GM23338 (cell line): Measurements from ENCODE around the gene ZNF22.

ENCODE experiments used
- CREB1 ChIP-seq: fragments of 250-450 bp; sonication (Bioruptor Pico); IDR thresholded peaks from 2 replicates; pipeline ENCODE4 v1.5.0; 2020; ENCODE audit warnings: low read depth, mild to moderate bottlenecking, moderate library complexity
- CTCF ChIP-seq, 2 experiments: fragments of 200-600 bp in 1 of 2; sonication (generic) in 1 of 2; conservative IDR thresholded peaks; 2 replicates each; pipeline versions ENCODE4 v1.5.1 to v1.6.1; 2016 to 2017; ENCODE audit warnings: antibody characterized with exemption in 2 of 2, low read depth in 2 of 2, mild to moderate bottlenecking in 2 of 2, moderate library complexity in 1 of 2
- ETS1 ChIP-seq: IDR thresholded peaks from 2 replicates; pipeline ENCODE4 v1.6.1; 2016; ENCODE audit warnings: antibody characterized with exemption
- EZH2 ChIP-seq: fragments of 200-600 bp; sonication (generic); IDR thresholded peaks from one replicate; pipeline ENCODE4 v1.8.0; 2017; ENCODE audit warnings: antibody characterized with exemption, mild to moderate bottlenecking, low read depth; ENCODE audit not compliant: unreplicated experiment
- EZH2phosphoT487 ChIP-seq: fragments of 200-600 bp; sonication (generic); IDR thresholded peaks from one replicate; pipeline ENCODE4 v1.8.1; 2018; ENCODE audit warnings: antibody characterized with exemption; ENCODE audit not compliant: unreplicated experiment
- JUNB ChIP-seq: IDR thresholded peaks from one replicate; pipeline ENCODE4 v1.6.1; 2016; ENCODE audit warnings: antibody characterized with exemption; ENCODE audit not compliant: unreplicated experiment
- NANOG ChIP-seq: IDR thresholded peaks from 2 replicates; pipeline ENCODE4 v1.6.1; 2016; ENCODE audit warnings: antibody characterized with exemption, borderline replicate concordance
- POLR2AphosphoS5 ChIP-seq: IDR thresholded peaks from 2 replicates; pipeline ENCODE4 v1.6.1; 2016; ENCODE audit warnings: antibody characterized with exemption, low read depth
- REST ChIP-seq: IDR thresholded peaks from one replicate; pipeline ENCODE4 v1.6.1; 2018; ENCODE audit warnings: antibody characterized with exemption; ENCODE audit not compliant: unreplicated experiment
- STAT1 ChIP-seq: IDR thresholded peaks from one replicate; pipeline ENCODE4 v1.6.1; 2016; ENCODE audit warnings: antibody characterized with exemption; ENCODE audit not compliant: unreplicated experiment
- ZNF114 ChIP-seq: fragments of 250-450 bp; sonication (Bioruptor Pico); IDR thresholded peaks from 2 replicates; pipeline ENCODE4 v1.5.0; 2020; ENCODE audit warnings: mild to moderate bottlenecking, moderate library complexity

GRCh38 chr10:44993922-44994751 is 6.6 kb upstream of the ZNF22 start:
- no peak for TF ChIP-seq CREB1
- peak in 1 of 2 experiments; percentile 37; a peak in 2 of 4 replicates for TF ChIP-seq CTCF (conservative IDR thresholded peaks at IDR 0.05; ENCODE audit: low read depth in 2 of 2)
- no peak for TF ChIP-seq POLR2AphosphoS5
- no peak for TF ChIP-seq REST
- TF ChIP-seq EZH2 = no peak
- TF ChIP-seq NANOG = no peak
- TF ChIP-seq EZH2phosphoT487 = no peak
- TF ChIP-seq STAT1 = no peak
- TF ChIP-seq ZNF114 = no peak
- TF ChIP-seq JUNB = no peak
- no peak for TF ChIP-seq ETS1
